HepG2 (cell line): ENCODE results near the gene TRPV4. TPM values are rescaled to one million over a fixed set of nuclear protein-coding genes. Genes with fewer than 3 reads are reported as not detected.

Experiments used
- CSRNP2 ChIP-seq: sonication (generic); formaldehyde crosslinking; conservative IDR thresholded peaks from 2 replicates; pipeline ENCODE4 v1.8.0; 2022; ENCODE audit warnings: low read depth, missing genetic modification reagents
- DMAP1 ChIP-seq: IDR thresholded peaks from 2 replicates; pipeline ENCODE4 v1.6.1; 2016
- FOXJ3 ChIP-seq: sonication (generic); formaldehyde crosslinking; IDR thresholded peaks from 2 replicates; pipeline ENCODE4 v1.4.0; 2020; ENCODE audit warnings: missing genetic modification reagents, mild to moderate bottlenecking, borderline replicate concordance
- IRF2 ChIP-seq: IDR thresholded peaks from 2 replicates; pipeline ENCODE4 v1.6.1; 2018; ENCODE audit warnings: missing genetic modification reagents, missing compliant biosample characterization
- MATR3 ChIP-seq: sonication (generic); formaldehyde crosslinking; IDR thresholded peaks from 2 replicates; pipeline ENCODE4 v1.4.0; 2020; ENCODE audit warnings: missing genetic modification reagents
- NFYC ChIP-seq: IDR thresholded peaks from 2 replicates; pipeline ENCODE4 v1.6.1; 2016; ENCODE audit warnings: missing genetic modification reagents, missing compliant biosample characterization
- RAD51 ChIP-seq: fragments of 450-650 bp; IDR thresholded peaks from 2 replicates; pipeline ENCODE4 v1.6.1; 2016; ENCODE audit warnings: borderline replicate concordance
- RBM22 ChIP-seq: fragments of 200-400 bp; formaldehyde crosslinking; optimal IDR thresholded peaks from 2 replicates; pipeline ENCODE3; 2017; ENCODE audit warnings: mild to moderate bottlenecking, low read length, moderate library complexity
- RNF2 ChIP-seq: fragments of 450-650 bp; conservative IDR thresholded peaks from 2 replicates; pipeline ENCODE4 v1.6.1; 2016; ENCODE audit warnings: low read depth
- SETDB1 ChIP-seq: sonication (generic); formaldehyde crosslinking; IDR thresholded peaks from 2 replicates; pipeline ENCODE4 v1.5.1; 2020; ENCODE audit warnings: missing genetic modification reagents, mild to moderate bottlenecking, borderline replicate concordance
- SRSF1 ChIP-seq: fragments of 200-400 bp; formaldehyde crosslinking; optimal IDR thresholded peaks from 2 replicates; pipeline ENCODE3; 2017; ENCODE audit warnings: mild to moderate bottlenecking, low read depth, low read length, moderate library complexity
- ZBTB20 ChIP-seq: sonication (generic); formaldehyde crosslinking; IDR thresholded peaks from 2 replicates; pipeline ENCODE4 v1.8.1; 2023; ENCODE audit warnings: missing genetic modification reagents, low read depth, mild to moderate bottlenecking, borderline replicate concordance
- ZFP36L1 ChIP-seq: sonication (generic); formaldehyde crosslinking; IDR thresholded peaks from 2 replicates; pipeline ENCODE4 v1.8.0; 2022; ENCODE audit warnings: mild to moderate bottlenecking, missing genetic modification reagents, moderate library complexity
- ZFY ChIP-seq: sonication (generic); formaldehyde crosslinking; IDR thresholded peaks from 2 replicates; pipeline ENCODE4 v1.4.0; 2020; ENCODE audit warnings: missing genetic modification reagents
- ZNF20 ChIP-seq: sonication (generic); formaldehyde crosslinking; IDR thresholded peaks from 2 replicates; pipeline ENCODE4 v1.4.0; 2020; ENCODE audit warnings: mild to moderate bottlenecking, moderate library complexity, missing genetic modification reagents
- ZNF224 ChIP-seq: sonication (generic); formaldehyde crosslinking; IDR thresholded peaks from 2 replicates; pipeline ENCODE4 v1.5.0; 2020; ENCODE audit warnings: mild to moderate bottlenecking, missing genetic modification reagents
- ZNF230 ChIP-seq: sonication (generic); formaldehyde crosslinking; IDR thresholded peaks from 2 replicates; pipeline ENCODE4 v1.4.0; 2020; ENCODE audit warnings: mild to moderate bottlenecking, missing genetic modification reagents
- ZNF264 ChIP-seq: sonication (generic); formaldehyde crosslinking; IDR thresholded peaks from 2 replicates; pipeline ENCODE4 v1.4.0; 2020; ENCODE audit warnings: missing genetic modification reagents
- ZNF275 ChIP-seq: sonication (generic); formaldehyde crosslinking; IDR thresholded peaks from 2 replicates; pipeline ENCODE4 v1.8.0; 2022; ENCODE audit warnings: missing genetic modification reagents, mild to moderate bottlenecking, inconsistent platforms, borderline replicate concordance
- ZNF296 ChIP-seq: sonication (generic); formaldehyde crosslinking; conservative IDR thresholded peaks from 2 replicates; pipeline ENCODE4 v1.5.0; 2020; ENCODE audit warnings: mild to moderate bottlenecking, missing genetic modification reagents
- ZNF484 ChIP-seq: sonication (generic); formaldehyde crosslinking; IDR thresholded peaks from 2 replicates; pipeline ENCODE4 v1.5.1; 2020; ENCODE audit warnings: mild to moderate bottlenecking, low read depth, missing genetic modification reagents, borderline replicate concordance
- ZNF687 ChIP-seq: sonication (generic); formaldehyde crosslinking; IDR thresholded peaks from 2 replicates; pipeline ENCODE4 v1.5.1; 2020; ENCODE audit warnings: mild to moderate bottlenecking, missing genetic modification reagents, moderate library complexity
- ZNF709 ChIP-seq: sonication (generic); formaldehyde crosslinking; IDR thresholded peaks from 2 replicates; pipeline ENCODE4 v1.5.0; 2020; ENCODE audit warnings: mild to moderate bottlenecking, missing genetic modification reagents
- polyA plus RNA-seq, 8 experiments: library from polyadenylated mRNA; depleted of rRNA in 3 of 8; stranded (reverse) in 7 of 8; unstranded in 1 of 8; fragments of >200 nt; fragmentation: Illumina TruSeq in 4 of 8; extraction: Trizol in 4 of 8; gene quantifications; 2 replicates each; pipeline versions ENCODE4 v1.2.1 to v1.2.3, GENCODE V29; 2011 to 2016; ENCODE audit warnings: low read depth in 4 of 8, missing spikeins in 1 of 8, mixed read lengths in 1 of 8; ENCODE audit not compliant: insufficient read depth in 1 of 8
- total RNA-seq, 5 experiments: library from RNA; depleted of rRNA; stranded (reverse); fragments of >200 nt; fragmentation: Illumina TruSeq; extraction: Trizol; gene quantifications; 2 replicates each; pipeline ENCODE4 v1.2.3, GENCODE V29; 2016; ENCODE audit warnings: low read depth in 1 of 5

Gene TRPV4
- total and polyA plus RNA-seq, 2 of the 13 experiments (the other 11 are each of a cell fraction or from before 2014, with no cell fraction given) = 0.66 to 4.7 TPM

GRCh38 chr12:109863847-109864712, 30.9 kb upstream of the TRPV4 start (continued):
- TF ChIP-seq RBM22 (no peak), NFYC (CRISPR knock-in tag) (0 out of 2 replicates have a peak, but pooled peaks have one; percentile 24), ZFY (CRISPR knock-in tag) (peak; percentile 46), ZNF224 (no peak), RNF2 (no peak), ZBTB20 (peak; percentile 93), ZNF230 (CRISPR knock-in tag) (0 out of 2 replicates have a peak, but pooled peaks have one; percentile 53), ZNF264 (CRISPR knock-in tag) (0 out of 2 replicates have a peak, but pooled peaks have one; percentile 47), MATR3 (no peak), ZNF275 (CRISPR knock-in tag) (no peak), ZNF709 (0 out of 2 replicates have a peak, but pooled peaks have one; percentile 58), ZNF687 (CRISPR knock-in tag) (peak; percentile 98), DMAP1 (CRISPR knock-in tag) (peak; percentile 39), RAD51 (no peak), ZNF296 (no peak), ZNF20 (CRISPR knock-in tag) (no peak), IRF2 (CRISPR knock-in tag) (peak; percentile 70; the same call in 1 of the 2 replicates), SRSF1 (no peak), ZNF484 (CRISPR knock-in tag) (no peak), SETDB1 (CRISPR knock-in tag) (no peak), CSRNP2 (CRISPR knock-in tag) (no peak), FOXJ3 (CRISPR knock-in tag) (peak; percentile 59; the same call in 1 of the 2 replicates), ZFP36L1 (CRISPR knock-in tag) (peak; percentile 39; the same call in 1 of the 2 replicates)
